Measurements from ENCODE around the gene MINDY4.

DNA sequence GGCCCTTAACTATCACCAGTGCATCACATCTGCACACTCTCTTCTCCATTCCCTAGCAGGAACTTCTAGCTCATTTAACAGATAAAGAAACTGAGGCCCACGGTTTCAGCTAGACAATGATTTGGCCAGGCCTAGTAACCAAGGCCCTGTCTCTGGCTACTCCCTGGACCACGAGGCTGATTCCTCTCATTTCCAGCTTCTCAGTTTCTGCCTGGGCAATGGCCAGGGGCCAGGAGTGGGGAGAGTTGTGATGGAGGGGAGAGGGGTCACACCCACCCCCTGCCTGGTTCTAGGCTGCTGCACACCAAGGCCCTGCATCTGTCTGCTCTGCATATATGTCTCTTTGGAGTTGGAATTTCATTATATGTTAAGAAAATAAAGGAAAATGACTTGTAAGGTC, 153.9 kb downstream of the MINDY4 start:
- TF ChIP-seq CTCF (IDR thresholded peaks at IDR 0.05) (no peak), POLR2A (IDR thresholded peaks at IDR 0.05) (no peak)

All from right lobe of liver (tissue), 4 donors.